ENCODE results near the gene ADAM33.

The ADAM33 gene

DNA sequence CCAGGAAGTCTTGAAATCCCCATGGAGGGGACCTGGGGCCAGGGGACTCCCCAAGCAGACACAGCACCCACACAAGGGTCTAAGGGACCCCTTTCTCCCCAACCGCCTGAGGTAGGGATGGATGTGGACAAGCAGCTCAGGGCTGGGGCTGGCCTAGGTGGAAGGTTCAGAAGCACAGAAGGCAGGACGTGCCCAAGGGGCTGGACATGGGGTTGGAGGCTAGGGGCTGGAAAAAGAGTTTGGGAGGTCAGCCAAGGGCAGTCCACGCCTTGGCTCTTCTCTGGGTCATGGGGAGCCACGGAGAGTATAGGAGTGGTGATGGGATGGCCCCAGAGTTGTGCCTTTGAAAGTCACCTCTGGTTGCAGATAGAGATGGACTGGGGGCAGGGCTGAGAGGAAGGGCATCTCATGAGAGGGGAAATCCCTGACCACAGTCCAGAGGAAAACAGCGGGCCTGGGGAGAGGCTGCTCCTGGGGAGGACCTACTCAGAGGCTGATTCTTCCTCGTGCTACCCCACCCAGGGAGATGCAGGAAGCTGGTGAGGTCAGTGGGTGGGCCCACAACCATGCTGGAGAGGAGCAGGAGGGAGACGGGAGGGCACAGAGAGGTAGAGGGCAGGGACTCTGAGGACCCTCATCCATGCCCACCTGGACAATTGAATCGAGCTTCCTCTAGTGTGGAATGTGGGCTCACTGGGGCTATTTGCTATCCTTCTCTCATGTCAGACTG lies 48.2 kb upstream of the ADAM33 start:
- H3K36me3 ChIP-seq (ENCODE audit: insufficient read depth, low read length), result no peaks in the 10 kb centered on the region
- H3F3A ChIP-seq (ENCODE audit: low read depth), result no peaks in the 10 kb centered on the region
- no peaks in the 10 kb centered on the region for H3K79me2 ChIP-seq (ENCODE audit: insufficient read depth, low read length)

DNA sequence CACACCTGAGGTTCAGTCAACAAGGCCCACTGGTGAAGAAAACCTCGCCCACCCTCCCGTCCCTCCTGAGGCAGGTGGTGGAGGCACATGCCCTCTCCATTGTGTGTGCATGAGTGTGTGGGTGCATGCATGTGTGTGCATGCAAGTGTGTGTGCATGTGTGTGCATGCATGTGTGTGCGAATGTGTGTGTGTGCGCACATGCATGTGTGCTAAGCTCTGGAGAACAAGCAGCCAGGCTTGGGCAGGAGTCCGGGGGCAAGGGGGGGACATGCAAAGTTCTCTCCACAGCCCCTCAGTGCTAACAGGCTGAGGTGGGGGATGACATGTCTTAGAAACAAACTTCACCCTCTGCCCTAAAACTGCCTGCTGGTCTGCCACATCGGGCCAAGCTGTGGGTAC lies 47.6 kb upstream of the ADAM33 start:
- Histone ChIP-seq H3K9me3 (ENCODE audit: insufficient read depth, low read depth, low read length) (no peaks in the 10 kb centered on the region), H2AFZ (ENCODE audit: low read length) (no peak overlapping the region), H4K20me1 (ENCODE audit: insufficient read depth, low read length, poor library complexity, severe bottlenecking) (no peaks in the 10 kb centered on the region), H3K4me1 (ENCODE audit: insufficient read depth, low read length, poor library complexity, severe bottlenecking) (peaks cover 3% of the 10 kb centered on the region), H3K9me2 (replicated peaks; ENCODE audit: low read depth, low read length) (no peaks in the 10 kb centered on the region), H3K4me2 (ENCODE audit: low read depth, low read length, poor library complexity, severe bottlenecking) (no peak overlapping the region), H3K27me3 (ENCODE audit: insufficient read depth, low read length, poor library complexity, severe bottlenecking) (no peaks in the 10 kb centered on the region), H3F3A (ENCODE audit: low read depth) (no peaks in the 10 kb centered on the region), H3K4me3 (ENCODE audit: low read length, poor library complexity, severe bottlenecking) (no peak overlapping the region), H3K79me2 (ENCODE audit: insufficient read depth, low read length) (no peaks in the 10 kb centered on the region), H3K36me3 (ENCODE audit: insufficient read depth, low read length) (no peaks in the 10 kb centered on the region), H3K9ac (ENCODE audit: low read depth, low read length, poor library complexity, severe bottlenecking) (no peak overlapping the region)
- TF ChIP-seq EZH2phosphoT487 (IDR thresholded peaks at IDR 0.05; ENCODE audit: borderline replicate concordance), result no peak
- TF ChIP-seq, protein P1, sequence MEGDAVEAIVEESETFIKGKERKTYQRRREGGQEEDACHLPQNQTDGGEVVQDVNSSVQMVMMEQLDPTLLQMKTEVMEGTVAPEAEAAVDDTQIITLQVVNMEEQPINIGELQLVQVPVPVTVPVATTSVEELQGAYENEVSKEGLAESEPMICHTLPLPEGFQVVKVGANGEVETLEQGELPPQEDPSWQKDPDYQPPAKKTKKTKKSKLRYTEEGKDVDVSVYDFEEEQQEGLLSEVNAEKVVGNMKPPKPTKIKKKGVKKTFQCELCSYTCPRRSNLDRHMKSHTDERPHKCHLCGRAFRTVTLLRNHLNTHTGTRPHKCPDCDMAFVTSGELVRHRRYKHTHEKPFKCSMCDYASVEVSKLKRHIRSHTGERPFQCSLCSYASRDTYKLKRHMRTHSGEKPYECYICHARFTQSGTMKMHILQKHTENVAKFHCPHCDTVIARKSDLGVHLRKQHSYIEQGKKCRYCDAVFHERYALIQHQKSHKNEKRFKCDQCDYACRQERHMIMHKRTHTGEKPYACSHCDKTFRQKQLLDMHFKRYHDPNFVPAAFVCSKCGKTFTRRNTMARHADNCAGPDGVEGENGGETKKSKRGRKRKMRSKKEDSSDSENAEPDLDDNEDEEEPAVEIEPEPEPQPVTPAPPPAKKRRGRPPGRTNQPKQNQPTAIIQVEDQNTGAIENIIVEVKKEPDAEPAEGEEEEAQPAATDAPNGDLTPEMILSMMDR (conservative IDR thresholded peaks at IDR 0.05; ENCODE audit: low read length), result no peak

More for the DNA sequence above, 48.2 kb upstream of the ADAM33 start:
- H2AFZ ChIP-seq (ENCODE audit: low read length), result no peak overlapping the region
- no peaks in the 10 kb centered on the region for H3K9me3 ChIP-seq (ENCODE audit: insufficient read depth, low read depth, low read length)
- no peak overlapping the region for H3K4me2 ChIP-seq (ENCODE audit: low read depth, low read length, poor library complexity, severe bottlenecking)
- H3K27me3 ChIP-seq (ENCODE audit: insufficient read depth, low read length, poor library complexity, severe bottlenecking), result no peaks in the 10 kb centered on the region
- H4K20me1 ChIP-seq (ENCODE audit: insufficient read depth, low read length, poor library complexity, severe bottlenecking), result no peaks in the 10 kb centered on the region
- H3K4me3 ChIP-seq (ENCODE audit: low read length, poor library complexity, severe bottlenecking), result no peak overlapping the region
- no peak for TF ChIP-seq EZH2phosphoT487 (IDR thresholded peaks at IDR 0.05; ENCODE audit: borderline replicate concordance)
- TF ChIP-seq, protein P1 (conservative IDR thresholded peaks at IDR 0.05; ENCODE audit: low read length), result no peak
- peaks cover 3% of the 10 kb centered on the region for H3K4me1 ChIP-seq (ENCODE audit: insufficient read depth, low read length, poor library complexity, severe bottlenecking)
- H3K9me2 ChIP-seq (replicated peaks; ENCODE audit: low read depth, low read length), result no peaks in the 10 kb centered on the region
- no peak overlapping the region for H3K9ac ChIP-seq (ENCODE audit: low read depth, low read length, poor library complexity, severe bottlenecking)

DNA sequence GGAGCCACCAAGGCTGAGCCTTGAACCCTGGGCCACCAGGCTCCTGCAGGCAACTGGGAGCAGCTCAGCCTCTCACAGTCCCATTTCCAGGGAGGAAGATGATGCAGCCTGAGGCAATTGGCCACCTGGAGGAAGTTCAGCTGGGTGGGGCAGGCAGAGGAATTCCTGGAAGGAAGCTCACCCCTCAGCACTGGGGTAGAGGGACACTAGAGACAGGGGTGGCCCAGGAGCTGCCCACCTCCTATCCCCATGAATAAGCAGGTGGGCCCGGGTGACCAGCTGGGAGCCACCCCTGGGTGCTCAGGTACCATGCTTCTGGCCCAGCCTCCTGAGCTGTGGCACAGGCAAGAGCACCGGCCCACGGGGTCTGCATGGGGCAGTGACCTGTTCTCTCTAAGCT lies 47.1 kb upstream of the ADAM33 start:
- no peaks in the 10 kb centered on the region for H3K9me3 ChIP-seq (ENCODE audit: insufficient read depth, low read depth, low read length)
- H3K4me2 ChIP-seq (ENCODE audit: low read depth, low read length, poor library complexity, severe bottlenecking), result no peak overlapping the region
- no peaks in the 10 kb centered on the region for H3K79me2 ChIP-seq (ENCODE audit: insufficient read depth, low read length)
- peaks cover 3% of the 10 kb centered on the region for H3K4me1 ChIP-seq (ENCODE audit: insufficient read depth, low read length, poor library complexity, severe bottlenecking)
- no peaks in the 10 kb centered on the region for H4K20me1 ChIP-seq (ENCODE audit: insufficient read depth, low read length, poor library complexity, severe bottlenecking)
- H3F3A ChIP-seq (ENCODE audit: low read depth), result no peaks in the 10 kb centered on the region
- no peaks in the 10 kb centered on the region for H3K27me3 ChIP-seq (ENCODE audit: insufficient read depth, low read length, poor library complexity, severe bottlenecking)
- no peaks in the 10 kb centered on the region for H3K36me3 ChIP-seq (ENCODE audit: insufficient read depth, low read length)
- no peaks in the 10 kb centered on the region for H3K9me2 ChIP-seq (replicated peaks; ENCODE audit: low read depth, low read length)
- H3K4me3 ChIP-seq (ENCODE audit: low read length, poor library complexity, severe bottlenecking), result no peak overlapping the region
- no peak for TF ChIP-seq EZH2phosphoT487 (IDR thresholded peaks at IDR 0.05; ENCODE audit: borderline replicate concordance)
- TF ChIP-seq, protein P1 (conservative IDR thresholded peaks at IDR 0.05; ENCODE audit: low read length), result no peak
- no peak overlapping the region for H2AFZ ChIP-seq (ENCODE audit: low read length)
- no peak overlapping the region for H3K9ac ChIP-seq (ENCODE audit: low read depth, low read length, poor library complexity, severe bottlenecking)
